Frontal cortex (tissue), 4 donors: ENCODE measurements around the gene CHRFAM7A. TPM values are rescaled to one million over a fixed set of nuclear protein-coding genes. Genes with fewer than 3 reads are reported as not detected.
"Not testable (repeated sequence)": the region's sequence is repeated elsewhere in the genome, so short reads cannot be mapped to it uniquely, and the experiment has no call there.

Experiments used
- DNase-seq, 2 donors: peaks; one replicate each; pipeline ENCODE4 v3.0.0; 2012; ENCODE audit warnings: low spot score in 2 of 2
- FAIRE-seq: peaks from 2 replicates; lab custom pipeline; 2012; peaks lifted over from hg19 to GRCh38; lab: Jason Lieb, UNC
- total RNA-seq: library from RNA; depleted of rRNA; stranded (reverse); fragments of >200 nt; gene quantifications from one replicate; pipeline ENCODE4 v1.2.3, GENCODE V29; 2014
- donor health status: control.
- donor health status: control.
- donor health status: control.

CHRFAM7A gene
- total RNA-seq = 2.0 TPM

DNA sequence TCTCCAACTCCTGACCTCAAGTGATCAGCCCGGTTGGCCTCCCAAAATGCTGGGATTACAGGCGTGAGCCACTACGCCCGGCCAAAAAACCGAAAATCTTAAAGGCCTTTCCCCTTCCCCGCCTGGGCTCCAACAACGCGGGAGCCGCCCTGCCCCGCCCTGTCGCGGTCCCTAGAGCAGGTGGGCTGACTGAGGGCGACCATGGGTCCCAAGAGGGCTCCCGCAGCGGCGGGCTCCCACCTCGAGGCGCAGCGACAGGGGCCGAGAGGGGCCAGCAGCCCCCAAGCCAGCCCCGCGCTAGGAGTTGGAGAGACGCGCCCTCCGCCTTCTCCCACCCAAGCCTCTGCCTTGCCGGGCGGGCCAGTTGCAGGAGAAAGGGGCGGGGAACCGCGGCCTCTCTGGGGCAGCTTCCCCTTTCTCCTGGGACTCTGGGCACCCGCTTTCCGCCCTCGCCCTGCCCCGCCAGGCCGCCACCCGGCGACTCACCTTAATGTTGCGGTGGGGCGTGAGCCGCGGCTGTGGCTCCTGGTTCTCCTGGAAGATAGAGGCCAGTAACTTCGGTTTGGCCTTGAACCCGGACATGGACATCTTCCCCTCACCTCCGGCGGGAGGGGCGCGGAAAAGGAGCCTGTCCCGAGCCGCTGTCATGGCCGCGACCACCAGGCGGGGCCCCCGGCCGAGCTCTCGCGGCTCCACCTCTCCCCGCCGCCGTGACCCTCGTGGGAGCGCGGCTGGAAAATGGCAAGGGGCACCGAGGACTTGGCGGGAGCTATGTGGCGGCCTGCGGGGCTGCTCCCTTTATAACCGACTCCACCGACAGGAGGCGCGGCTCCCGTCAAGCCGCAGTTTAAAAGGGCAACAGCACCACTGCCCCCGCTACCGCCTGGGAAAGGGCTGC lies at the start of gene CHRFAM7A:
Gene CHRFAM7A (minus strand): TSS at position 775 of the 898 bp plus-strand sequence. CDS start 10,189 bp downstream, outside the sequence.
- not testable (repeated sequence) for FAIRE-seq, DNase-seq

DNA sequence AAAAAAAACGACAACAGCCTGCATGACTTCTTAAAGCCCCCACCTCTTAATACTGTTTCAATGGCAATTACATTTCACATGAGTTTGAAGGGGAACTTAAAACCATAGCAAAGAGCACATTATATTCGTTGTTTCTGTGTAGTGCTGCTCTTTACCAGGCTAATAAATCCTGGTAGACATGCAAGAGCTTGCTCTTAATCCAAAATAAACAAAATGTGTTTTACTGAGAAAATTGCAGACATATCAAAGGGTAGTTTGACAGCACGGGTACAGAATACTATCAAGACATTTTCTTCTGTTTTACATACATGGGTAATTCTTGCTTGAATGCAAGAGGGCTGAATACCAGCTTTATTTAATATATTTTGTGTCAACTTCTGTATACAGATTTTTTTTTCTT lies 45.0 kb upstream of the CHRFAM7A start:
- FAIRE-seq, DNase-seq: not testable (repeated sequence)

- not testable (repeated sequence) for DNase-seq, FAIRE-seq
These were observed 42.5 kb upstream of the CHRFAM7A start for GRCh38 chr15:30435878-30436277.

GRCh38 chr15:30420723-30421122 lies 27.4 kb upstream of the CHRFAM7A start:
- not testable (repeated sequence) for DNase-seq, FAIRE-seq

GRCh38 chr15:30414160-30414559 lies 20.8 kb upstream of the CHRFAM7A start, which contains the start of gene GOLGA8R:
GOLGA8R (minus strand) TSS chr15:30414260; CDS start chr15:30414162, 98 bp downstream.
- not testable (repeated sequence) for FAIRE-seq, DNase-seq

GRCh38 chr15:30407636-30408035 lies 14.3 kb upstream of the CHRFAM7A start:
- not testable (repeated sequence) for DNase-seq, FAIRE-seq

GRCh38 chr15:30398988-30399387 lies 5.6 kb upstream of the CHRFAM7A start:
- not testable (repeated sequence) for FAIRE-seq, DNase-seq

GRCh38 chr15:30393664-30393991 lies 288 bp upstream of the CHRFAM7A start:
- FAIRE-seq, DNase-seq: not testable (repeated sequence)

DNA sequence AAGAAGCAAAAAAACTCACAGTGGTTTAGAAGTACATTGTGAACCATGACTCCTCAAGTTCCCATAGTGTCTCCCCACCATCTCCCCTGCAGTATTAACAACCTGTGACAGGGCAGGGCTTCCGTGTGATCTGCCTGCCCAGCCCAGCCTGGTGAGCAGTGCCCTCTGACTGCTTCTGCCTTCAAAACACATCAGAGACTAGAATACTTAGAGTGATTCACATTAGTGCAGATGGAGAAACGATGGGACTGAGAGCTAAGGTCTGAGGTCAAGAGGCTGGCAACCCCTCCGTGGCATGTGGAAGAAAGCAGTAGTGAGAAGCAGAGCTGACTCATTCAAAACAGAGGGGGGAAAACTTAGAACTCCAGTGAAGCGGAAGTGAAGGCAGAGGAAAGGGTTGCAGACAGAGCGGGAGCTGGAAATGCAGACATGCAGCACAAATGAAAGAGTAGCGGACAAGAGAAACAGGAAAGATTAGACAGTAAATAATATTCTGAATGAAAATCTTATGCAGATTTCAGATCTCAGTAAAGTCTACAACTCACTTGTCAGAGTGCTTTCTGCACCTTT lies 6.9 kb downstream of the CHRFAM7A start:
- FAIRE-seq, DNase-seq: not testable (repeated sequence)

DNA sequence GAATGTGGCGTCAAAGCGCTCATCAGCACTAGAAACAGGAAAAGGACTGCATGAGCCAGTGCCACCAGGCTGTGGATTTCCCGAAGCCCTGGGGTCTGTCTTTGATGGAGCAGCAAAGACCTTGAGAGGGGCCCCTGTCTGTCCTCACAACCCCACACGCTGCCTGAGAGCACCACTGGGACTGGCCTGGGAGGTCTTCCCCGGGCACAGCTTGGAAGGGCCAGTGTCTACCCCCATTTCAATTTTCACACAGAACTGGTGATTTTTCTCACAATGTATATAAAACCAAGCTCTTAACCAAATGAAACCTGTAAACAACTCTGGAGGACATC lies 16.3 kb downstream of the CHRFAM7A start:
- not testable (repeated sequence) for DNase-seq, FAIRE-seq

DNA sequence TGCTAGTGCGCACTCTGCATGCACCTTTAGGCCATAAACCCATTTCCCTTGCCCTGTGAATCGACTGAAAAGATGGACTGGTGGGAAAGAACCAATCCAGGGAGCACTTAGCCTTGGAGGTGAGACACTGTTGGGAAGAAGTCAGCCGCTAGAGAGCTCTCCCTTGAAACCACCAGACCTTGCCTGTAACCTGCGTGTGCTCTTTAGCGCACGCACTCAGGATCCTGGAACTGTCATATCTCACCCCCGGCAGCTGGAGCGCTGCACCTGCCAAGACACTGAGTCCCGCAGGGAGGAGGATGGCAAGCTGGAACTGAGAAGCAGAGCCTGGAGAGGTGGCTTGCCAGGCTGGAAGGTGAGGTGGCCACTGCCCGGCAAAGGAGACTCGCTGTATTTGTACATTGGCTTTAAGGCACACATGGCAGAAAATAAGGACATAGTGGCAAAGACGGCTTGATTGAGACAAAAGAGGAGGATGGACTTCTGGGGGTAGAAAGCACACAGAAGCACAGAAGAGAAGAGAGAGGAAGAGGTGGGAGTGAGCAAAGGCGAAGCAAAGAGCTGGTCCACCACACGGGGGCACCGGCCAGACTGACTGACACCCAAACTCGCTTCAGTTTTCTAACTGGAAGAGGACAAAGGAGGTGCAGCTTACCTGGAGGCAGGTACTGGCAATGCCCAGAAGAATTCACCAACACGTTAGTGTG lies 16.8 kb downstream of the CHRFAM7A start:
- not testable (repeated sequence) for FAIRE-seq, DNase-seq

DNA sequence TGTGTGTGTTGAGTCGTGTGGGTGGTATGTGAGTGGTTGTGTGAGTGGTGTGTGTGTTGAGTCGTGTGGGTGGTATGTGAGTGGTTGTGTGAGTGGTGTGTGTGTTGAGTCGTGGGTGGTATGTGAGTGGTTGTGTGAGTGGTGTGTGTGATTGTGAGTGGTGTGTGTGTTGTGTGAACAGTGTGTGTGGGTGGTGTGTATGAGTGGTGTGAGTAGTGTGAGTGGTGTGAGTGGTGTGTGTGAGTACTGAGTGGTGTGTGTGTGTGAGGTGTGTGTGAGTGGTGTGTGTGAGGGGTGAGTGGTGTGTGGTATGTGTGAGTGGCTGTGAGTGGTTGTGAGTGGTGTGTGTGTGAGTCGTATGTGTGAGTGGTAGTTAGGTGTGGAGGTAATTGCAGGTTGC lies 17.5 kb downstream of the CHRFAM7A start:
- not testable (repeated sequence) for DNase-seq, FAIRE-seq

- DNase-seq, FAIRE-seq: not testable (repeated sequence)
These were observed 18.5 kb downstream of the CHRFAM7A start for GRCh38 chr15:30374862-30375261.

- DNase-seq, FAIRE-seq: not testable (repeated sequence)
These were observed 25.1 kb downstream of the CHRFAM7A start for GRCh38 chr15:30368271-30368670.

GRCh38 chr15:30367246-30367645 lies 26.1 kb downstream of the CHRFAM7A start:
- not testable (repeated sequence) for FAIRE-seq, DNase-seq

- FAIRE-seq, DNase-seq: not testable (repeated sequence)
These were observed 31.9 kb downstream of the CHRFAM7A start for GRCh38 chr15:30361404-30361803.

DNA sequence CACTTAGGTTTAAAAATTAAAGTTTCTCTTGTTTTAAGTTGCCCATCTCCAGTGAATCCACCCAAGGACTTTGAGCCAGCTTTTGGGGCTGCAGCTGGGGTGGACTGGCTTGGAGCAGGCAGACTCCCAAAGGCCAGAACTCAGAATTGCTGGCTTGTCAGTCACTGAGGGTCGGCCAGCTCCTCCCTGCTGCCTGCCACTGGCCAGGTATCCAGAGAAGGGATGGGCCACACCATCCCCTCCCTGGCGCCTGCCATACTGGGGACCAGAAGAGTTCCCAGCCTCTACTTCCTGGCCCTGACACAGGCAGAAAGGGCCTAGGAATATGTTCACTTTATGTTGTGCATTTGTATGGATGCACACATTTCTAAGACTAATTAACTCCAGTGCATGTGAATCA lies 32.4 kb downstream of the CHRFAM7A start:
- FAIRE-seq, DNase-seq: not testable (repeated sequence)

DNA sequence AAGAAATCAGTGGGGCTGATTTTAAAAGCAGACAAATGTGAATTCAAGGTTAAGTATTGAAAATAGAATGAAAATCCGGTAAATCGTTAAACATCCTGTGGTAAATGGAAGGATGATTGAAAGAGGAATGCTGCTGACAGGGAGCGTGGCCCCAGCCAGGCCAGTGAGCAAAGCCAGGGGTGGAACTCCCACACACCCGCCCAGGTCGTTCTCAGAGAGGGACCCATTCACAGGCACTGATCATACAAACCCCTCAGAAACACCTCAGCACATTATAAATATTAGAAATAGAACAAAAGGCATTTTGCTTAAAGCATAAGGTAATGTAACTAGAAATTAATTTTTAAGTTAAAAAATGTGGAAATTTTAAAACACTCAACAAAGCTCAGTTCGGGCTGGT lies 38.3 kb downstream of the CHRFAM7A start:
- not testable (repeated sequence) for DNase-seq, FAIRE-seq

GRCh38 chr15:30349803-30350202 lies 43.5 kb downstream of the CHRFAM7A start:
- not testable (repeated sequence) for DNase-seq, FAIRE-seq

- DNase-seq, FAIRE-seq: not testable (repeated sequence)
These were observed 56.8 kb downstream of the CHRFAM7A start for GRCh38 chr15:30336584-30336983.
